ENCODE data around the gene OR10J4.

The OR10J4 gene

DNA sequence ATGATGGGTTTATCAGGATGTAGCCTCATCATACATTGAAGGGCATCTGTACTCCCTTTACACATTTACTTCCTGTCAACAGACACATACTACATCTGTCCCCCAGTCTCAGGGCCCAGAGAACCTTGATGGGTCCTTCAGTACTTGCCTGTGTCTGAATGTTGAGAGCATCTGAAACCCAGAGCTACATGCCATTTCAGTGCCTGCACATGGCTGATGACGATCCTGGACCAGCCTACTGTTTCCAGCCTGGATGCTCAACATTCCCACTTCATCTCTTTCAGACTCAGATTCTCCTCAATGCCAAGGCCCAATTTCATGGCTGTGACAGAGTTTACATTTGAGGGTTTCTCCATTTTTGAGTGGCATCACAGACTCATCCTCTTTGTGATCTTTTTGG lies at the start of gene OR10J4:
Gene OR10J4, plus strand, starts transcription at position 301 of the 400 bp plus-strand sequence.
- H3K4me1 ChIP-seq, result no peaks in the 10 kb centered on the region
- DNase-seq, result no peak
- no peak within 1 kb of the TSS for H3K4me3 ChIP-seq
- no peak within 1 kb of the TSS for H3K27ac ChIP-seq
- no peaks in the 10 kb centered on the region for H3K9me3 ChIP-seq
- H3K27me3 ChIP-seq, result no peaks in the 10 kb centered on the region
- intact Hi-C loops (cut with DNase I; ENCODE audit: low total_unique reads), result no loop called here
- no peaks in the 10 kb centered on the region for H3K36me3 ChIP-seq
- TF ChIP-seq, protein P1, sequence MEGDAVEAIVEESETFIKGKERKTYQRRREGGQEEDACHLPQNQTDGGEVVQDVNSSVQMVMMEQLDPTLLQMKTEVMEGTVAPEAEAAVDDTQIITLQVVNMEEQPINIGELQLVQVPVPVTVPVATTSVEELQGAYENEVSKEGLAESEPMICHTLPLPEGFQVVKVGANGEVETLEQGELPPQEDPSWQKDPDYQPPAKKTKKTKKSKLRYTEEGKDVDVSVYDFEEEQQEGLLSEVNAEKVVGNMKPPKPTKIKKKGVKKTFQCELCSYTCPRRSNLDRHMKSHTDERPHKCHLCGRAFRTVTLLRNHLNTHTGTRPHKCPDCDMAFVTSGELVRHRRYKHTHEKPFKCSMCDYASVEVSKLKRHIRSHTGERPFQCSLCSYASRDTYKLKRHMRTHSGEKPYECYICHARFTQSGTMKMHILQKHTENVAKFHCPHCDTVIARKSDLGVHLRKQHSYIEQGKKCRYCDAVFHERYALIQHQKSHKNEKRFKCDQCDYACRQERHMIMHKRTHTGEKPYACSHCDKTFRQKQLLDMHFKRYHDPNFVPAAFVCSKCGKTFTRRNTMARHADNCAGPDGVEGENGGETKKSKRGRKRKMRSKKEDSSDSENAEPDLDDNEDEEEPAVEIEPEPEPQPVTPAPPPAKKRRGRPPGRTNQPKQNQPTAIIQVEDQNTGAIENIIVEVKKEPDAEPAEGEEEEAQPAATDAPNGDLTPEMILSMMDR (IDR thresholded peaks at IDR 0.05), result no peak

- Histone ChIP-seq H3K9me3 (no peaks in the 10 kb centered on the region), H3K27ac (no peak overlapping the region), H3K4me3 (no peak overlapping the region), H3K4me1 (no peaks in the 10 kb centered on the region), H3K27me3 (no peaks in the 10 kb centered on the region), H3K36me3 (no peaks in the 10 kb centered on the region)
- intact Hi-C loops (cut with DNase I; ENCODE audit: low total_unique reads), result no loop called here
- no peak for DNase-seq
- TF ChIP-seq, protein P1 (IDR thresholded peaks at IDR 0.05), result no peak
Observed at GRCh38 chr1:159406821-159407220, 25.2 kb upstream of the OR10J4 start.

DNA sequence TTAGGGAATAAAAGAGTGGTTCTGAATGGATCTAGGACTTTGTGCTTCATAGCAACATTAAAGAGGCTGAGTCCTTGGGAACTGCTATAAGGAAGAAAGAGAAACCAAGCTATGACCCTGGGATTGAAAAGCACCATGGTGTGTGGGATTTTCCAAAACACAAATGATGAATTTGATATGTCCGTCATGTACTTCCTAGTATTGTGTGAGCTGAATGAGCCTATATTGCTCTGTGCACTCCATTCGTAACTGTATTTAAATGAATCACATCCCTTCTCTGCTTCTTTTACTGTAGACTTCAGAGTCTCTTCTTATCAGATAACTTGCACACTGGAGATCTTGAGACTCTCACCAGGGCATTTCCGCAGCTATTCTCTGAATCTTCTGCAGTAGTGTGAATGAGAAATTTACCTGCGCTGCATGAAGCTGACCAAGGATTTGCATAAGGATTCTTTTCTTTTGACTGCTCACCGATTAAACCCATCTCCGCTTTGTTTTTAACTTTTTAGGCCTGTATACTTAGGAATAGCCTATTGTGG lies 23.1 kb upstream of the OR10J4 start:
- DNase-seq, result no peak
- Histone ChIP-seq H3K9me3 (no peaks in the 10 kb centered on the region), H3K4me1 (no peaks in the 10 kb centered on the region), H3K27me3 (no peaks in the 10 kb centered on the region), H3K27ac (no peak overlapping the region), H3K36me3 (no peaks in the 10 kb centered on the region), H3K4me3 (no peak overlapping the region)
- intact Hi-C loops (cut with DNase I; ENCODE audit: low total_unique reads), result no loop called here
- TF ChIP-seq, protein P1 (IDR thresholded peaks at IDR 0.05), result no peak

- intact Hi-C loops (cut with DNase I; ENCODE audit: low total_unique reads), result no loop called here
- Histone ChIP-seq H3K4me1 (no peaks in the 10 kb centered on the region), H3K9me3 (peaks cover 0 to 9% (median 3%) of the 10 kb centered on the region in 3 donors), H3K27ac (no peak overlapping the region), H3K36me3 (no peaks in the 10 kb centered on the region), H3K4me3 (no peak overlapping the region), H3K27me3 (no peaks in the 10 kb centered on the region)
- TF ChIP-seq, protein P1 (IDR thresholded peaks at IDR 0.05), result no peak
- no peak for DNase-seq
Observed at GRCh38 chr1:159421821-159422220, 10.2 kb upstream of the OR10J4 start.

- Histone ChIP-seq H3K4me3 (no peak overlapping the region), H3K36me3 (no peaks in the 10 kb centered on the region), H3K4me1 (no peaks in the 10 kb centered on the region), H3K9me3 (no peaks in the 10 kb centered on the region), H3K27me3 (no peaks in the 10 kb centered on the region), H3K27ac (no peak overlapping the region)
- DNase-seq, result no peak
- TF ChIP-seq, protein P1 (IDR thresholded peaks at IDR 0.05), result no peak
- intact Hi-C loops (cut with DNase I; ENCODE audit: low total_unique reads), result no loop called here
Observed at GRCh38 chr1:159428536-159428935, 3.5 kb upstream of the OR10J4 start.
